ENCODE results near the gene H6PD.

Gene H6PD

GRCh38 chr1:9248341-9249262, 14.0 kb downstream of the H6PD start:
- TF ChIP-seq, protein P1, sequence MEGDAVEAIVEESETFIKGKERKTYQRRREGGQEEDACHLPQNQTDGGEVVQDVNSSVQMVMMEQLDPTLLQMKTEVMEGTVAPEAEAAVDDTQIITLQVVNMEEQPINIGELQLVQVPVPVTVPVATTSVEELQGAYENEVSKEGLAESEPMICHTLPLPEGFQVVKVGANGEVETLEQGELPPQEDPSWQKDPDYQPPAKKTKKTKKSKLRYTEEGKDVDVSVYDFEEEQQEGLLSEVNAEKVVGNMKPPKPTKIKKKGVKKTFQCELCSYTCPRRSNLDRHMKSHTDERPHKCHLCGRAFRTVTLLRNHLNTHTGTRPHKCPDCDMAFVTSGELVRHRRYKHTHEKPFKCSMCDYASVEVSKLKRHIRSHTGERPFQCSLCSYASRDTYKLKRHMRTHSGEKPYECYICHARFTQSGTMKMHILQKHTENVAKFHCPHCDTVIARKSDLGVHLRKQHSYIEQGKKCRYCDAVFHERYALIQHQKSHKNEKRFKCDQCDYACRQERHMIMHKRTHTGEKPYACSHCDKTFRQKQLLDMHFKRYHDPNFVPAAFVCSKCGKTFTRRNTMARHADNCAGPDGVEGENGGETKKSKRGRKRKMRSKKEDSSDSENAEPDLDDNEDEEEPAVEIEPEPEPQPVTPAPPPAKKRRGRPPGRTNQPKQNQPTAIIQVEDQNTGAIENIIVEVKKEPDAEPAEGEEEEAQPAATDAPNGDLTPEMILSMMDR (IDR thresholded peaks at IDR 0.05; ENCODE audit: low read depth, low read length): no peak
- no peak for DNase-seq (ENCODE audit: low read depth in 2 of 2)
- no peak overlapping the region for H3K4me3 ChIP-seq (replicated peaks in 1 of 2; ENCODE audit: low read depth in 2 of 2, low read length in 2 of 2)

DNA sequence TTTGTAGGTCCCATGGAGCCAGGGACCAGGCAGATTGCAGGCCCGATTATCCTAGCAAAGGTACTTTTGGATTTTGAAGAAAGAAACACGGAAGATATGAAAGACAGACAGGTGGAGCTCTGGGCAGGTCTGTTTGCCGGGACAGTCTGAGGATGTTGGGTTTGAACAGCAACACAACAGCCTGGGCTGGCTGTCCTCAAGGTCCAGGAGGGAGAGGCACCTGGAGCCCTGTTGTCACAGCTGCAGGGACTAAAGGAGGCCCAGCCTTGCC, 14.6 kb downstream of the H6PD start:
- TF ChIP-seq, protein P1 (IDR thresholded peaks at IDR 0.05; ENCODE audit: low read depth, low read length): no peak
- no peak overlapping the region for H3K4me3 ChIP-seq (replicated peaks in 1 of 2; ENCODE audit: low read depth in 2 of 2, low read length in 2 of 2)
- DNase-seq (ENCODE audit: low read depth in 2 of 2): no peak

- no peak overlapping the region for H3K4me3 ChIP-seq (replicated peaks in 1 of 2; ENCODE audit: low read depth in 2 of 2, low read length in 2 of 2)
- DNase-seq (ENCODE audit: low read depth in 2 of 2): peak; percentile 64 to 70
- TF ChIP-seq, protein P1 (IDR thresholded peaks at IDR 0.05; ENCODE audit: low read depth, low read length): peak; percentile 92
Observed at GRCh38 chr1:9249534-9250410, 15.2 kb downstream of the H6PD start.

DNA sequence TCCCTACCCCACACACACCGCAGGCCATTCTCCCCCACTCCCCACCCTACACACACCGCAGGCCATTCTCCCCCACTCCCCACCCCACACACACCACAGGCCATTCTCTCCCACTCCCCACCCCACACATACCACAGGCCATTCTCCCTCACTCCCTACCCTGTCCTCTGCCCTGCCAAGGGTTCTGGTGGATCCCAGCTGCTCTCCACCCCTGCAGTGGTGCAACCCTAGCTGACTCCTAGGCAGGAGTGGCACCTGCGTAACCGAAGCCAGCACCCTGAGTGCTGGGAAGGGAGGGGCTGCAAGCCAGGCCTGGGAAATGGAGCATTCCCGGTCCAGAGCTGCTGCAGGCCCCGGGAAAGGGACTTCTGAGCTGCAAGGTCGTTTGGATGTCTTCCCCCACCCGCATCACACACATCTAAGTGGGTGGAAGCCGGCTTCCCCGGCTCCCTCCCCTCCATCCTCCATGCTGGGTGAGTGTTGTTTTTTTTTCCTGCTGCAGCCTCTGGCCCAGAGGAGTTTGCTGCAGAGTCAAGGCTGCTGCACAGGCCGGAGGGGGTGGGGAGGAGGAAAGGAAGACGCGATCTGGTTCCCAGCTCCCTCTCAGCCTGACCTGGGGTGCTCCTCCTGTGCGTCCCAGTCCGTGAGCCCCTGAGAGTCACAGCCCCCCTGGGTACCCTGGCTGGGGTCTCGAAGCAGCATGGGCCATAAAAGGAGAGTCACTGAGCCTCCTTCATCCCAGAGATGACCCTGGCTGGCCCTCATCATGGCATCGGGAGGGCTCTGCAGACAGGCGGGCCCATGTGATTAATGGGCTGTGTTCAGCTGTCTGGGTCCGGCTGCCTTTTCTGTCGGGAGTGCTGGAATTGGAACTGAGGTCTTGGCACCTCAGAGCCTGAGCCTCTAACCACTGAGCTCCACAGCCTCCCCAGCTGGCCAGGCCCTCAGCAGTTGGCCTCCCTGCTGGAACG, 16.1 kb downstream of the H6PD start:
- no peak overlapping the region for H3K4me3 ChIP-seq (replicated peaks in 1 of 2; ENCODE audit: low read depth in 2 of 2, low read length in 2 of 2)
- TF ChIP-seq, protein P1 (IDR thresholded peaks at IDR 0.05; ENCODE audit: low read depth, low read length): no peak
- peak in 1 of 2 donors; percentile 51 for DNase-seq (ENCODE audit: low read depth in 2 of 2)

- TF ChIP-seq, protein P1 (IDR thresholded peaks at IDR 0.05; ENCODE audit: low read depth, low read length): no peak
- H3K4me3 ChIP-seq (replicated peaks in 1 of 2; ENCODE audit: low read depth in 2 of 2, low read length in 2 of 2): no peak overlapping the region
- DNase-seq (ENCODE audit: low read depth in 2 of 2): no peak
Observed at GRCh38 chr1:9251501-9251900, 16.9 kb downstream of the H6PD start.

DNA sequence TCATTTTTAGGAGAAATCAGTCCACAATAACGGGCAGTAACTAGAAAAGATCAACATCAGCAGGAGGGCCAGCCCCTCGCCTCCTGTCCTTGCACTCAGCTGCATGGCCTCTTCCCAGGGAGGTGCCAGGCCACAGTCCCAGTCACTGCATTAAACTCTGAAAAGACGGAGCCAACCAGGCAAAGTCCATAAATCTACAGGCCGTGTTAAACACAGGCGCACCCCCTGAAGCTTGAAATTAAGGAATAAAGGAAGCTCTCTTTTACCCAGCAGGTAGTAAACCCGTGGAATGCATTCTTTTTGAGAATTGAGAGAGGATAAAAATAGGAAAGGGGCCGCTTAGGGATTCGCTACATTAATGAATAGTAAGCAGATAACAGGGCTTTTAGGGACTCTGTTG, 18.4 kb downstream of the H6PD start:
- no peak for DNase-seq (ENCODE audit: low read depth in 2 of 2)
- TF ChIP-seq, protein P1 (IDR thresholded peaks at IDR 0.05; ENCODE audit: low read depth, low read length): no peak
- no peak overlapping the region for H3K4me3 ChIP-seq (replicated peaks in 1 of 2; ENCODE audit: low read depth in 2 of 2, low read length in 2 of 2)

Measured in cardiac fibroblast (primary cell).